OCI-LY7 (cell line): ENCODE measurements around the gene KYAT1. TPM values are rescaled to one million over a fixed set of nuclear protein-coding genes. Genes with fewer than 3 reads are reported as not detected.
A peak's percentile ranks its signal among the peaks of the same experiment; 100 is the strongest.

ENCODE experiments used
- BruUV-seq: library from RNA; stranded (reverse); fragments of 400-500 nt; replicated peaks from 2 replicates; lab custom pipeline; 2021; lab: Mats Ljungman, UMichigan
- CTCF ChIA-PET: fragments of 300-600 bp; sonication (Branson Sonifier 250); formaldehyde crosslinking; loops from one replicate; lab custom pipeline; 2022; ENCODE audit warnings: antibody characterized with exemption; ENCODE audit not compliant: unreplicated experiment; lab: Charles Lee
- POLR2A ChIA-PET: fragments of 300-600 bp; sonication (Branson Sonifier 250); formaldehyde crosslinking; loops from one replicate; lab custom pipeline; 2022; ENCODE audit warnings: antibody characterized with exemption; lab: Charles Lee
- DNase-seq: peaks from one replicate; pipeline ENCODE4 v3.0.0-alpha.2; 2015; ENCODE audit warnings: low spot score
- H2AFZ ChIP-seq: fragments of 200-600 bp; sonication (generic), shearing (Covaris generic); 2 replicates; pipeline ENCODE4 v1.6.1; 2014; ENCODE audit warnings: mild to moderate bottlenecking, antibody characterized with exemption, low read length, moderate library complexity
- H3K27ac ChIP-seq: fragments of 200-600 bp; sonication (generic); 2 replicates; pipeline ENCODE4 v1.5.1; 2014; ENCODE audit warnings: mixed run types, low read depth, mild to moderate bottlenecking, moderate library complexity, low read length, inconsistent platforms; ENCODE audit not compliant: poor library complexity, severe bottlenecking
- H3K36me3 ChIP-seq: fragments of 200-600 bp; sonication (generic); 2 replicates; pipeline ENCODE4 v1.6.1; 2014; ENCODE audit warnings: mild to moderate bottlenecking, antibody characterized with exemption, low read length, moderate library complexity, mixed read lengths; ENCODE audit not compliant: insufficient read depth
- H3K4me1 ChIP-seq: fragments of 200-600 bp; sonication (generic); 2 replicates; pipeline ENCODE4 v1.5.1; 2014; ENCODE audit warnings: mild to moderate bottlenecking, low read length; ENCODE audit not compliant: insufficient read depth, poor library complexity, severe bottlenecking
- H3K4me2 ChIP-seq: fragments of 200-600 bp; sonication (generic); 2 replicates; pipeline ENCODE4 v1.6.1; 2014; ENCODE audit warnings: mild to moderate bottlenecking, low read length
- H3K4me3 ChIP-seq: fragments of 200-600 bp; sonication (generic); 2 replicates; pipeline ENCODE4 v1.5.1; 2014; ENCODE audit warnings: mild to moderate bottlenecking, low read depth, low read length; ENCODE audit not compliant: poor library complexity, severe bottlenecking
- H3K79me2 ChIP-seq: fragments of 200-600 bp; sonication (generic); 2 replicates; pipeline ENCODE4 v1.6.1; 2016; ENCODE audit warnings: low read depth, mild to moderate bottlenecking, low read length, moderate library complexity, mixed read lengths; ENCODE audit not compliant: insufficient read depth
- H3K9me2 ChIP-seq: fragments of 200-600 bp; sonication (generic); 2 replicates; pipeline ENCODE4 v1.6.1; 2016; ENCODE audit warnings: mild to moderate bottlenecking, low read length, mixed read lengths; ENCODE audit not compliant: insufficient read depth
- H3K9me3 ChIP-seq: fragments of 200-600 bp; sonication (generic); 2 replicates; pipeline ENCODE4 v1.6.1; 2014; ENCODE audit warnings: mild to moderate bottlenecking, mixed run types, low read length, mixed read lengths
- H4K20me1 ChIP-seq: fragments of 200-600 bp; sonication (generic); 2 replicates; pipeline ENCODE4 v1.6.1; 2014; ENCODE audit warnings: mild to moderate bottlenecking, antibody characterized with exemption, low read length, moderate library complexity, mixed read lengths; ENCODE audit not compliant: insufficient read depth
- CTCF ChIP-seq: fragments of 200-600 bp; sonication (generic); conservative IDR thresholded peaks from 2 replicates; pipeline ENCODE4 v1.5.1; 2014; ENCODE audit warnings: mild to moderate bottlenecking, antibody characterized with exemption, low read length, moderate library complexity, mixed read lengths
- EZH2phosphoT487 ChIP-seq: fragments of 200-600 bp; sonication (generic); IDR thresholded peaks from 2 replicates; pipeline ENCODE4 v1.6.1; 2018; ENCODE audit warnings: low read depth, borderline replicate concordance, mild to moderate bottlenecking, mixed run types, antibody characterized with exemption, low read length, moderate library complexity, mixed read lengths
- intact Hi-C: fragments of 100-400 bp; cut with micrococcal nuclease; formaldehyde crosslinking; loops from one replicate; pipeline ENCODE4 v1.10.0; 2022; ENCODE audit not compliant: unreplicated experiment
- total RNA-seq, 2 experiments: library from RNA; depleted of rRNA in 1 of 2; stranded (reverse); fragments of >200 nt in 1 of 2; shearing (Covaris generic) in 1 of 2; gene quantifications; 2 replicates each; pipeline ENCODE4 v1.2.3, GENCODE V29; 2014 to 2022

KYAT1 gene
- total RNA-seq, 2 experiments from 2014 or later: 28.3 to 44.7 TPM

- Histone ChIP-seq H3K9me3 (peaks cover 8% of the 10 kb centered on the region; the same call in 1 of the 2 replicates), H3K27ac (peak overlapping the region; percentile 80), H3K4me3 (peak overlapping the region; percentile 97), H2AFZ (peak overlapping the region; percentile 57; the same call in 1 of the 2 replicates), H4K20me1 (no peaks in the 10 kb centered on the region), H3K4me1 (peaks cover 35% of the 10 kb centered on the region), H3K4me2 (peak overlapping the region; percentile 94), H3K79me2 (peaks cover 17% of the 10 kb centered on the region), H3K9me2 (no peaks in the 10 kb centered on the region), H3K36me3 (peaks cover 31% of the 10 kb centered on the region)
- no peak for DNase-seq
- TF ChIP-seq CTCF (no peak), EZH2phosphoT487 (no peak)
- CTCF ChIA-PET: interaction anchor here (1.4 kb wide), 1 partner anchor 31 kb away, joined by 3 read pairs; the partner anchor contains the start of gene ENDOG
- POLR2A ChIA-PET: interaction anchor here (1.0 to 1.8 kb wide), 4 partner anchors 10 to 63 kb away, joined by 3 to 9 read pairs (median 4); partner anchors contain the start of genes ENDOG, ZDHHC12 and ZER1
- intact Hi-C loops: loop anchor here (1.0 to 10.0 kb wide), 2 partner anchors 16 to 143 kb away; partner anchors contain the start of gene ZER1
- BruUV-seq: no TSS peak
These were observed 94.1 kb downstream of the KYAT1 start for GRCh38 chr9:128787659-128788058.

- intact Hi-C loops: loop anchor here (1.0 to 10.0 kb wide), 2 partner anchors 16 to 142 kb away; partner anchors contain the start of gene ZER1
- CTCF ChIA-PET: interaction anchor here (0.9 kb wide), 1 partner anchor 31 kb away, joined by 3 read pairs; the partner anchor contains the start of gene ENDOG
- Histone ChIP-seq H4K20me1 (no peaks in the 10 kb centered on the region), H3K4me2 (peak within 1 kb of the TSS; percentile 94), H3K79me2 (peaks cover 17% of the 10 kb centered on the region), H3K4me1 (peaks cover 42% of the 10 kb centered on the region), H2AFZ (peak within 1 kb of the TSS; percentile 93; the same call in 1 of the 2 replicates), H3K27ac (peak within 1 kb of the TSS; percentile 80), H3K9me2 (no peaks in the 10 kb centered on the region), H3K9me3 (peaks cover 15% of the 10 kb centered on the region; the same call in 1 of the 2 replicates), H3K36me3 (peaks cover 24% of the 10 kb centered on the region), H3K4me3 (peak within 1 kb of the TSS; percentile 97)
- POLR2A ChIA-PET: interaction anchor here (1.0 to 1.2 kb wide), 2 partner anchors 31 to 63 kb away, joined by 3 to 7 read pairs; partner anchors contain the start of genes ENDOG and ZDHHC12
- peak; percentile 93 for DNase-seq
- no TSS peak for BruUV-seq
- TF ChIP-seq EZH2phosphoT487 (no peak), CTCF (no peak)
These were observed 94.8 kb downstream of the KYAT1 start, which contains the start of gene TBC1D13 for GRCh38 chr9:128786681-128787601. TBC1D13 (plus strand) TSS chr9:128787253; CDS start chr9:128787354, 101 bp downstream.
